Smooth muscle cell (in vitro differentiated cells): ENCODE data around the gene ANKRD6. TPM values are rescaled to one million over a fixed set of nuclear protein-coding genes. Genes with fewer than 3 reads are reported as not detected.

ENCODE experiments used
- DNase-seq: peaks from one replicate; lab custom pipeline; 2025; ENCODE audit not compliant: unreplicated experiment; lab: John Stamatoyannopoulos, UW
- H2AFZ ChIP-seq: fragments of 200-600 bp; sonication (generic); 2 replicates; pipeline ENCODE4 v1.6.0; 2016; ENCODE audit warnings: antibody characterized with exemption, low read depth, mild to moderate bottlenecking
- H3F3A ChIP-seq: fragments of 200-600 bp; sonication (generic); 2 replicates; pipeline ENCODE4 v1.6.0; 2017; ENCODE audit warnings: antibody characterized with exemption, low read depth
- H3K27ac ChIP-seq: fragments of 200-600 bp; sonication (generic); 2 replicates; pipeline ENCODE4 v1.5.1; 2016; ENCODE audit warnings: low read depth, mild to moderate bottlenecking
- H3K27me3 ChIP-seq: fragments of 200-600 bp; sonication (generic); 2 replicates; pipeline ENCODE4 v1.6.1; 2016; ENCODE audit warnings: low read depth, mild to moderate bottlenecking
- H3K36me3 ChIP-seq: fragments of 200-600 bp; sonication (generic); 2 replicates; pipeline ENCODE4 v1.5.1; 2016; ENCODE audit warnings: low read depth
- H3K4me1 ChIP-seq: fragments of 200-600 bp; sonication (generic); 2 replicates; pipeline ENCODE4 v1.5.1; 2016; ENCODE audit warnings: low read depth
- H3K4me2 ChIP-seq: fragments of 200-600 bp; sonication (generic); 2 replicates; pipeline ENCODE4 v1.6.0; 2016; ENCODE audit warnings: mild to moderate bottlenecking
- H3K4me3 ChIP-seq: fragments of 200-600 bp; sonication (generic); 2 replicates; pipeline ENCODE4 v1.5.1; 2016; ENCODE audit warnings: mild to moderate bottlenecking
- H3K79me2 ChIP-seq: fragments of 200-600 bp; sonication (generic); 2 replicates; pipeline ENCODE4 v1.6.0; 2016; ENCODE audit warnings: low read depth, mild to moderate bottlenecking
- H3K9ac ChIP-seq: fragments of 200-600 bp; sonication (generic); 2 replicates; pipeline ENCODE4 v1.6.0; 2016; ENCODE audit warnings: low read depth
- H3K9me3 ChIP-seq: fragments of 200-600 bp; sonication (generic); replicated peaks from 2 replicates; pipeline ENCODE4 v1.5.1; 2016; ENCODE audit warnings: low read depth
- H4K20me1 ChIP-seq: fragments of 200-600 bp; sonication (generic); 2 replicates; pipeline ENCODE4 v1.6.0; 2016; ENCODE audit warnings: low read depth
- CTCF ChIP-seq: fragments of 200-600 bp; sonication (generic); IDR thresholded peaks from 2 replicates; pipeline ENCODE4 v1.5.1; 2017; ENCODE audit warnings: borderline replicate concordance, mild to moderate bottlenecking, antibody characterized with exemption; ENCODE audit not compliant: insufficient read depth, poor library complexity, severe bottlenecking
- WGBS: methylation state at CpG from one replicate; pipeline ENCODE4 v1.1.7; 2016; ENCODE audit warnings: low lambda C conversion rate; 5-methylcytosine and 5-hydroxymethylcytosine counted together
- polyA plus RNA-seq: library from polyadenylated mRNA; unstranded; fragments of >200 nt; fragmentation: Nextera tagmentation; extraction: Ambion mirVana; gene quantifications from 2 replicates; pipeline ENCODE4 v1.2.1, GENCODE V29; 2016
- total RNA-seq: library from RNA; depleted of rRNA; stranded (reverse); fragments of >200 nt; gene quantifications from 2 replicates; pipeline ENCODE4 v1.2.3, GENCODE V29; 2014

Gene ANKRD6
- total and polyA plus RNA-seq, 2 experiments from 2014 or later: 5.2 to 10.7 TPM

GRCh38 chr6:89542081-89542857, 109.3 kb downstream of the ANKRD6 start:
- 94% methylated on average over 12 of the region's 12 CpGs for WGBS
- H3K27ac ChIP-seq: no peak overlapping the region

GRCh38 chr6:89542866-89543265, 109.9 kb downstream of the ANKRD6 start:
- 37% methylated on average over 3 of the region's 3 CpGs for WGBS
- H3K4me2 ChIP-seq: no peak overlapping the region

More at GRCh38 chr6:89542081-89542857, 109.3 kb downstream of the ANKRD6 start:
- no peak overlapping the region for H3K4me2 ChIP-seq
- peak overlapping the region; percentile 16 for H3K4me3 ChIP-seq
- no peak overlapping the region for H3K9ac ChIP-seq
- no peaks in the 10 kb centered on the region for H3F3A ChIP-seq
- H3K9me3 ChIP-seq: no peaks in the 10 kb centered on the region
- no peaks in the 10 kb centered on the region for H3K79me2 ChIP-seq
- no peaks in the 10 kb centered on the region for H3K27me3 ChIP-seq
- DNase-seq: no peak
- no peaks in the 10 kb centered on the region for H4K20me1 ChIP-seq
- no peak for TF ChIP-seq CTCF
- H2AFZ ChIP-seq: no peak overlapping the region
- no peaks in the 10 kb centered on the region for H3K36me3 ChIP-seq
- H3K4me1 ChIP-seq: no peaks in the 10 kb centered on the region

GRCh38 chr6:89547281-89547680, 114.3 kb downstream of the ANKRD6 start:
- TF ChIP-seq CTCF: no peak
- Histone ChIP-seq H3K9me3 (no peaks in the 10 kb centered on the region), H4K20me1 (no peaks in the 10 kb centered on the region), H3K79me2 (no peaks in the 10 kb centered on the region), H3K4me3 (no peak overlapping the region), H3K36me3 (no peaks in the 10 kb centered on the region), H3K27me3 (no peaks in the 10 kb centered on the region), H3F3A (no peaks in the 10 kb centered on the region), H3K4me1 (no peaks in the 10 kb centered on the region), H3K9ac (no peak overlapping the region), H2AFZ (no peak overlapping the region), H3K27ac (no peak overlapping the region), H3K4me2 (no peak overlapping the region)
- WGBS: 88% methylated on average over 5 of the region's 5 CpGs
- no peak for DNase-seq

More at GRCh38 chr6:89542866-89543265, 109.9 kb downstream of the ANKRD6 start:
- Histone ChIP-seq H3K9me3 (no peaks in the 10 kb centered on the region), H3F3A (no peaks in the 10 kb centered on the region), H4K20me1 (no peaks in the 10 kb centered on the region), H3K9ac (no peak overlapping the region), H3K27ac (no peak overlapping the region), H2AFZ (no peak overlapping the region), H3K79me2 (no peaks in the 10 kb centered on the region), H3K27me3 (no peaks in the 10 kb centered on the region), H3K36me3 (no peaks in the 10 kb centered on the region), H3K4me1 (no peaks in the 10 kb centered on the region), H3K4me3 (peak overlapping the region; percentile 16)
- no peak for TF ChIP-seq CTCF
- DNase-seq: no peak

- Histone ChIP-seq H3K9ac (no peak overlapping the region), H3K27ac (no peak overlapping the region), H3K79me2 (no peaks in the 10 kb centered on the region), H3K36me3 (no peaks in the 10 kb centered on the region), H2AFZ (no peak overlapping the region), H3F3A (no peaks in the 10 kb centered on the region), H3K4me1 (peaks cover 6% of the 10 kb centered on the region), H3K9me3 (no peaks in the 10 kb centered on the region), H3K4me3 (no peak overlapping the region), H3K4me2 (no peak overlapping the region), H3K27me3 (no peaks in the 10 kb centered on the region), H4K20me1 (no peaks in the 10 kb centered on the region)
- TF ChIP-seq CTCF: no peak
- 48% methylated on average over 5 of the region's 5 CpGs for WGBS
- no peak for DNase-seq
These were observed 120.5 kb downstream of the ANKRD6 start for GRCh38 chr6:89553431-89553830.
